Activated B cell treated with CpG ODN at 0.5 μM for 24 hours (primary cell): ENCODE measurements around the gene ENPP3. TPM values are rescaled to one million over a fixed set of nuclear protein-coding genes. Genes with fewer than 3 reads are reported as not detected.

Experiments
- ATAC-seq: fragments of 200-7000 bp; cut with Tn5 transposase; one replicate; pipeline ENCODE4 v1.10.0; 2021; ENCODE audit warnings: low read depth, mild to moderate bottlenecking, moderate library complexity
- CTCF ChIA-PET: fragments of 350-600 bp; sonication (Branson Sonifier 250); formaldehyde crosslinking; loops from one replicate; lab custom pipeline; 2021; ENCODE audit warnings: antibody characterized with exemption; lab: Charles Lee
- POLR2A ChIA-PET: fragments of 350-600 bp; sonication (Branson Sonifier 250); formaldehyde crosslinking; loops from one replicate; lab custom pipeline; 2021; ENCODE audit warnings: antibody characterized with exemption; lab: Charles Lee
- DNase-seq: peaks from one replicate; pipeline ENCODE4 v3.0.0; 2022
- H3K27ac Mint-ChIP-seq: one replicate; pipeline ENCODE4 v1.8.0; 2020; ENCODE audit warnings: mixed read lengths
- H3K27me3 Mint-ChIP-seq: one replicate; pipeline ENCODE4 v1.8.0; 2021; ENCODE audit warnings: mixed read lengths
- H3K36me3 Mint-ChIP-seq: one replicate; pipeline ENCODE4 v1.8.0; 2021; ENCODE audit warnings: low read depth, mixed read lengths
- H3K4me1 Mint-ChIP-seq: one replicate; pipeline ENCODE4 v1.8.0; 2021; ENCODE audit warnings: mixed read lengths
- H3K4me3 Mint-ChIP-seq: one replicate; pipeline ENCODE4 v1.8.0; 2020; ENCODE audit warnings: mild to moderate bottlenecking, mixed read lengths
- H3K9me3 Mint-ChIP-seq: one replicate; pipeline ENCODE4 v1.8.0; 2020; ENCODE audit warnings: mixed read lengths
- CTCF ChIP-seq: fragments of 200-600 bp; IDR thresholded peaks from one replicate; pipeline ENCODE4 v1.8.0; 2022; ENCODE audit warnings: antibody characterized with exemption, mild to moderate bottlenecking
- intact Hi-C: fragments of 100-400 bp; cut with micrococcal nuclease; formaldehyde crosslinking; loops from one replicate; pipeline ENCODE4 v1.15.1; 2024
- total RNA-seq: library from RNA; stranded (reverse); gene quantifications from 2 replicates; pipeline ENCODE4 v1.2.3, GENCODE V29; 2022

ENPP3 gene
- total RNA-seq, 1 donor from 2014 or later, result 0.29 TPM

DNA sequence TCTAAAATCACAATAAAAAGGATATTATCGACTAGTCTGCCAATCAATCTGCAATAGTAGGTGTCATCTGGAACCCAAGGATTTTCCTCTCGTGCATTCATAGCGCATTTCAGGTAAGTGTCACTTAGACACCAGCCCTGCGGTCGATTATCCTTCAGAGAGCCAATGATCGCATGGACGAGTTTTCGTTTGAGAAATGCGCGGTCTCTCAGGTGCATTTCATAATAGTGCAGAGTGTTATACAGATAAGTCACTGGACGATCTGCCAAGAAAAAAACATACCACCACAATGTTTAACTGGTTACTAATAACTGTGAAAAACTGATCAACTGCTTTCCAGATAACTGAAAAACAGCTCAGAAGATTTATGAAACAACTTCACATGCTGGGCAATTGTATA, 43.0 kb upstream of the ENPP3 start:
- no peaks in the 10 kb centered on the region for H3K9me3 Mint-ChIP-seq
- no peak for ATAC-seq
- H3K27ac Mint-ChIP-seq, result no peak overlapping the region
- H3K4me1 Mint-ChIP-seq, result no peaks in the 10 kb centered on the region
- ChIA-PET CTCF (no interaction called here), POLR2A (no interaction called here)
- no peak overlapping the region for H3K4me3 Mint-ChIP-seq
- intact Hi-C loops, result no loop called here
- no peak for DNase-seq
- no peak for TF ChIP-seq CTCF
- H3K27me3 Mint-ChIP-seq, result no peaks in the 10 kb centered on the region
- H3K36me3 Mint-ChIP-seq, result peaks cover 84% of the 10 kb centered on the region

GRCh38 chr6:131597446-131597845, 39.7 kb upstream of the ENPP3 start:
- Mint-ChIP-seq H3K27me3 (no peaks in the 10 kb centered on the region), H3K4me1 (no peaks in the 10 kb centered on the region), H3K9me3 (no peaks in the 10 kb centered on the region), H3K4me3 (no peak overlapping the region), H3K36me3 (peaks cover 86% of the 10 kb centered on the region), H3K27ac (no peak overlapping the region)
- DNase-seq (no peak), ATAC-seq (no peak)
- intact Hi-C loops, result loop anchor here (1.0 to 2.0 kb wide), 3 partner anchors 398 to 713 kb away; no protein-coding TSS in a partner anchor
- POLR2A ChIA-PET, result no interaction called here
- CTCF ChIA-PET, result interaction anchor here (0.7 to 1.8 kb wide), 2 partner anchors 31 to 394 kb away, joined by 3 to 7 read pairs; partner anchors contain the start of gene MED23
- no peak for TF ChIP-seq CTCF

- Mint-ChIP-seq H3K27ac (no peak overlapping the region), H3K9me3 (no peaks in the 10 kb centered on the region), H3K27me3 (no peaks in the 10 kb centered on the region), H3K36me3 (peaks cover 83% of the 10 kb centered on the region), H3K4me3 (no peak overlapping the region), H3K4me1 (no peaks in the 10 kb centered on the region)
- ChIA-PET CTCF (interaction anchor here (0.7 to 0.9 kb wide), 2 partner anchors 9 to 15 kb away, joined by 3 read pairs; no protein-coding TSS in a partner anchor), POLR2A (no interaction called here)
- TF ChIP-seq CTCF, result no peak
- ATAC-seq (no peak), DNase-seq (no peak)
- intact Hi-C loops, result no loop called here
Observed at GRCh38 chr6:131600716-131601115, 36.4 kb upstream of the ENPP3 start.

DNA sequence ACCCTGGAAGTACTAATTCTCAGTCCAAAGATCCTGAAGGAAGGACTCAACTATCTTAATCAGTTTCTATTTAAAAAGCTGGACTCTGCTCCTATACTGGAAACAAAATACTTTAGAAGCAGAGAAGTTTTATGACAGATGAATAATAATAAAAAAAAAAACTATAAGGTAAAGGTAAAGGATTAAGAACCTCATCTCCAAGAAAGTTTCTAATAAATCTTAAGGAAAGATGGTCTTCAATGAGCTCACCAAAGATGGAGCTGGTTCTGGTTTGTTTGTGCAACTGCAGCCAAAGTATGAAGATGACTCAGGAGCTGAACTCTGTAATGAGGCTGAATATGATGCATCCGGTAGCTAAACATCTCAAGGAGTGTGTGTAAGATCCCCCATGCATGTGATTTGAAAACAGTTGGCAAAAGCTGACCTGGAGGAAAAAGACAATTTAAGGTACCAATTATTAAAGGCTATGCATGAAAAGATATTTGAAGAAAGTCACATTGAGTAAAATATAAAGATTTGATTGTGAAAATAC, 34.3 kb upstream of the ENPP3 start:
- intact Hi-C loops, result no loop called here
- Mint-ChIP-seq H3K9me3 (no peaks in the 10 kb centered on the region), H3K27me3 (no peaks in the 10 kb centered on the region), H3K4me3 (no peak overlapping the region), H3K27ac (no peak overlapping the region), H3K4me1 (no peaks in the 10 kb centered on the region), H3K36me3 (peaks cover 78% of the 10 kb centered on the region)
- POLR2A ChIA-PET, result no interaction called here
- CTCF ChIA-PET, result no interaction called here
- ATAC-seq, result no peak
- no peak for TF ChIP-seq CTCF
- no peak for DNase-seq

DNA sequence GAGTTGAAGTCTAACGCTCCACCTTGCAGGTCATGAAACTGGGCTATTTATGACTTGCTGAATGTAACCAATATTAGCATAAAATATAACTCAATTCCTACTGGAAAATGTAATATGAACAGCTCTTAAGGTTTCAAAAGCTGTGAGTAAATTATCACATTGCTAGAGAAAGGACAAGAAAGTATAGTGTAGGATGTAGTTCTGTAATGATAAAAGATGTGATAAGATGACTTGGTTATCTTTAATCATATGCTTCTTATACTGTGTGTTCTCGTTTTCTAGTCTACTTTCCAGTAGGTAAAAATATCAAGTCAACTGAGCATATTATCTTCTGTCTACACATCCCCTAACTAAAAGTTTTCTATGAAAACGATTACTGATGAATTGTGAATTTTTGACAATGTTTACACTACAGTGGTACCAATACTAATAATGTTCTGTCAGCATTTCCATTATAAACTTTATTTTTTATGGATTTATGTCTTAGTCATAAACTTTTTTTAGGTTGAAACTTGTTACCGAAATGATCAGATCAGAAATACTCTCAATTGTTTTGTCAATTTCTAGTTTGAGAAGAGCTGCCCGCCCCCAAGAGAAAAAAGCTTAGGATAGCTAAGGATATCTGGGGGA, 23.7 kb upstream of the ENPP3 start:
- ATAC-seq (no peak), DNase-seq (no peak)
- H3K9me3 Mint-ChIP-seq, result no peaks in the 10 kb centered on the region
- H3K4me3 Mint-ChIP-seq, result no peak overlapping the region
- no peak for TF ChIP-seq CTCF
- ChIA-PET CTCF (no interaction called here), POLR2A (no interaction called here)
- H3K4me1 Mint-ChIP-seq, result no peaks in the 10 kb centered on the region
- intact Hi-C loops, result no loop called here
- H3K27me3 Mint-ChIP-seq, result no peaks in the 10 kb centered on the region
- H3K36me3 Mint-ChIP-seq, result peaks cover 78% of the 10 kb centered on the region
- no peak overlapping the region for H3K27ac Mint-ChIP-seq
